HG03469 (cell line): Measurements from ENCODE around the gene GNGT2.
"Not testable (repeated sequence)": the region's sequence is repeated elsewhere in the genome, so short reads cannot be mapped to it uniquely, and the experiment has no call there.

Experiments
- ATAC-seq: cut with Tn5 transposase; IDR thresholded peaks from one replicate; pipeline ENCODE4 v1.9.1; 2021; ENCODE audit warnings: mild to moderate bottlenecking, moderate library complexity, moderate number of reproducible peaks; ENCODE audit not compliant: unreplicated experiment

The GNGT2 gene

DNA sequence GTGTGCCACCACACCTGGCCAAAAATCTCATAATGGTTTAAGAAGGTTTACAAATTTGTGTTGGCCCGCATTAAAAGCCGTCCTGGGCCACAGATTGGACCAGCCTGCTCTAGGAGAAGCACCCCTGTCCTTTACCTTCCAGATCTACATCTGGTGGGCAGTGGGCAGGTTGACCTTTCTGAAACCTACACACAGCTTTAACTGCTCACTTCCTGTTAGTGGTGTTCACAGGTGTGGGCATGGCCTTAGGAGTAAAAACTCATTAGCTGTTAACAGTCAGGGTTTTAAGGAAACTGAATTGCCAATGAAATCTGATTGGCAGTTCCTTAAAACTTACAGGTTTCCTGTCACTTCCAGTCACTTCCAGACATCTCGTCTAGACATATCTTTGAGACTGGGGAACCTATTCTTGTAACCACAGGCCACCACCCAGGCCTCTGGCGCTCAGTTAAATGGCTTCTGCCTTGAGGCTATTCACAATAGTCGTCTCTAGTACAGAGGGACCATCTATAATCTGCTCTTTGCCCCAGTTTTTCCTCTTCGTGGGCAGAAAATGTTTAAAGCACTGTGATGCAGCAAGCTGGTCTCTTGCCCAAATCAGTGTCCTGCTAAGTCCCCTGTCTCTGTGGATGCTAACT lies 29.3 kb downstream of the GNGT2 start:
- no peak for ATAC-seq

DNA sequence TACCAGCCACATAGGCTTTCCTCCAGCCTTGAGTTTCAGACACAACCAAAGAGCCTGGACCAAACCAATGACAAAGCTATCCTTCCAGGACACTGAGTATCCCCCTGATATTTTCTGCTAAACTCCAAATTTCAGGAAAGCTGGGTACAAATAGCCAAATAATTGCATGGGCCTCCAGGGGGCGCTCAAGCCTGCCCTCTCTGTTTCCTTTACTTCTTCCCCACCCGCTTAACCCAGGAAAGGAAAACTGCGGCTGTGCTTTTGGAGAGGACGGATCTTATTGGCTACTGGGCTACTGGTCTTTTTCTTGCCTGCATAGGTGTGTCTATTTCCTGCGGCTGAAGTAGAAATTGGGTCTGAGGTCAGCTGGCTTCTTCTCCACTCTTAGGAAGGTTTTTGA lies 30.1 kb downstream of the GNGT2 start:
- ATAC-seq: no peak

DNA sequence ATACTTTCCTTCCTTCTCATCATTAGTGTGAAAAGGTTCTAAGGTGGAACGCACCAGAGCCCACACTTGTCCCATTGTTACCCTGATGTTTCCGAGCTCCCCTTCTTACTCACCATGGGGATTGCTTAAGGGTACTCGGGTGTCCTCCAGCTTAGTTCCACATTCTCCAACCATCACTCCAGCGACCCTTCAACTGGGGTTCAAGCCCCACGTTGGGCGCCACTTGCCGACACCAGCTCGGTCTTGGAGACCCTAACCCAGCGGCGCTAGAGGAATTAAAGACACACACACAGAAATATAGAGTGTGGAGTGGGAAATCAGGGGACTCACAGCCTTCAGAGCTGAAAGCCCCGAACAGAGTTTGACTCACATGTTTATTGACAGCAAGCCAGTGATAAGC lies 34.4 kb downstream of the GNGT2 start:
- not testable (repeated sequence) for ATAC-seq

DNA sequence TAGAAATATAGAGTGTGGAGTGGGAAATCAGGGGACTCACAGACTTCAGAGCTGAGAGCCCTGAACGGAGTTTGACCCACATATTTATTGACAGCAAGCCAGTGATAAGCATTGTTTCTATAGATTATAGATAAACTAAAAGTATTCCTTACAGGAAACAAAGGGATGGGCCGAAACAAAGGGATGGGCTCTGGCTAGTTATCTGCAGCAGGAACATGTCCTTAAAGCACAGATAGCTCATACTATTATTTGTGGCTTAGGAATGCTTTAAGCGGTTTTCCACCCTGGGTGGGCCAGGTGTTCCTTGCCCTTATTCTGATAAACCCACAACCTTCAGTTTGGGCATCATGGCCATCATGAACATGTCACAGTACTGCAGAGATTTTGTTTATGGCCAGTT lies 39.7 kb downstream of the GNGT2 start:
- ATAC-seq: not testable (repeated sequence)

DNA sequence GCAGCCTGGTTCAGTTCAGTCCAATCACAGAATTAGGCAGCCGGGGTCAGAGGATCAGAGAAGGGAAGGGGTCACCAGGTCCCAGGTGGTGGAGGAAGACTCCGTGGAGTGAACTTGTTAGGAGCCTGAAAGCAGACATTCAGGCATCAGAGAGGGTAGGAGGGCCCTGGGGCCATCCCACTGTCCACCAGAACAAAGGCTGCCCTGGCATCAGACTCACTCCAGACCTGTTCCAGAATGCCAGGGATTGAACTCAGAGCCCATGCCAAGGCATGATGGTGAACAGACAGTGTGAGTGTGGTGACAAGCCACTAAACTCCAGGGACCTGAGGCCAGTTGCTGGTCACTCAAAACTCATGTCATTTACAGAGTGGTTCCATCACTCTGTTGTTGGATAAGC lies 40.2 kb downstream of the GNGT2 start:
- no peak for ATAC-seq

DNA sequence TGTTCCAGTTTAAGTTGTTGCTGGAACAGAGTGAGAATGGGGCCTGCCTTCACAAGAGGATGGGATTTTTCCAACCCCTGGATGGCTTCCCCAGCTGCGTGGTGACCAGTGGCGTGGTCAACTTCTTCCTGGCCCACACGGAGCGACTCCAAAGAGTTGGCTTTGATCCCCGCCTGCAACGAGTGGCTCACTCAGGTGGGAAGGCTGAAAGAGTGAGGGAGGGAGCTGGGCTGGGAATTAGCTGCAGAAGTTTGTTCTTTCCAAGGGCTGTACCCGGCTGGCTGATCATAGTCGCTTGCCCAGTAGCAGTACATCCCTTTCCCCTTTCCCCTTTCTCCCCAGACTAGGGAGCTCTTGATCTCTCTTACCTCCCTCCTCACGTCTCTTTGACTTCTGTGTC lies 41.7 kb downstream of the GNGT2 start:
- ATAC-seq: no peak

DNA sequence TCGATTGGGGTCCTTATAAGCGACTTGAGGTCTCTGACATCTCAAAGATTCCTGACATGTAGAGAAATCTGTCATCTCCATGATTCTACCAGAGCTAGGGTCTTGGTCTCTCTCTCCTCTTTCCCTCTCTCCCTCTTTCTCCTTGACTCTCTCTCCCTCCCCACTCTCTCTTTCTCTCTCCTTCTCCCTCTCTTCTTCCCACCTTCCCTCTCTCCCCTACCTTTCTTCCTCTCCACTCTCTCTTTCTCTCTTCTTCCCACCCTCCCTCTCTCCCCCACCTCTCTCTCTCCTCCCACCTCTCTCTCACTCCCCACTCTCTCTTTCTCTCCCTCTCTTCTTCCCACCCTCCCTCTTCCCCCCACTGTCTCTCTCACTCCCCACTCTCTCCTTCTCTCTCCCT lies 45.2 kb downstream of the GNGT2 start:
- no peak for ATAC-seq

DNA sequence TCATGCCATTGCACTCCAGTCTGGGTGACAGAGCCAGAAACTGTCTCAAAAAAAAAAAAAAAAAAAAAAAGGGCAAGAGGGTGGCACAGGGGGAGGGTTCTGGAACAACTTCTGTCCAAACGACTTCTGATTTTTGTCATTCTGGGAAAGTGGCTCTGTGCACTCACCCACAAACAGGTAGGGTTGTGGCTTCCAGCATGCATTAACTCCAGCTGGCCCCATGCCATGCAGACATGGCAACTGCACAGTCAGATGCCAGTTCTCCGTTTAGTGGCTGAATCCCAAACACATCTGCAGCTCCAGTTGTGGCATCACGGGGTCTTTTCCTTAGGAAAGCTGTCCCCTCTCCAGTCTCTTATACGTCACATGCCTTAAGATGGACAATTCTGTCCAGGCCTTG lies 47.5 kb downstream of the GNGT2 start:
- no peak for ATAC-seq

DNA sequence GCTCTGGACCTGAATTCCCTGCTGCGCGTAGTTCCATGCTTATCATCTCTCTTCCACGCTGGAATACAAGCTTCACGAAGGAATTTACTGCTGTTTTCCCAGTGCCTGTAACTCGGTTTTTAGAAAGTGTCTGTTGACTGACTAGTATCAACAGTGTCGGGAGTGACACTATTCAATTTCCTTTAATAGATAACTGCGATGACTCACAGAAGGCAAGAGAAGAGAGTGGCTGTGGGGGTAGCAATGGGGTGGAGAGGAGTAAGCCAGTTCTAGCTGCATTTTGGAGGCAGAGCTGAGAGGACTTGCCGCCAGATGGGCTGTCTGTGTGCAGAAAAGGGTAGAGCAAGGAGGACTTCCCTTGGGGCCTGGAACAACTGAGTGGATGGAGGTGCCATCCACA lies 52.6 kb downstream of the GNGT2 start:
- ATAC-seq: no peak

DNA sequence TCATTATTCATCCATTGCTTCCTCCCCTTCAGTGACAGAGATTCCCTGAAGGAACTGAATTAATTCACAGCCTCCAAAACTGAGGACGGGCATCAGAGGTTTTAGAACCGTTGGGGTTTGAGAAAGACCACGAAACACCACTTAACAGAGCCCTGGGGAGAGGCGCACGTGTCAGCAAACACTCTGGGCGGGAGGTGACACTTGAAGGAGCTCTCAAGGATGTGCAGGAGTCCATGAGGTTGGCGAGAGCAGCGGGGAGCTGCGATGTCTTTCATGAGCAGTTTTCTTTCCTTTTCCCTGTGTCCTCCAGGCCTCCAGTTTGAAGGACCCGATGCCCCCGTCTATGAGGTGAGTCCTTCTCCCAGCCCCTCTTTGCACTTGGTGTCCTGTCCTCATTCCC lies 54.1 kb downstream of the GNGT2 start:
- no peak for ATAC-seq
